ENCODE data around the gene LRBA.

Gene LRBA

GRCh38 chr4:150600812-150601445 lies 414.2 kb downstream of the LRBA start:
- DNase-seq (ENCODE audit: low read depth in 2 of 3, low spot score in 1 of 3) = no peak

- no peak for DNase-seq (ENCODE audit: low read depth in 2 of 3, low spot score in 1 of 3)
Measured at GRCh38 chr4:150599547-150599946, 415.5 kb downstream of the LRBA start.

DNA sequence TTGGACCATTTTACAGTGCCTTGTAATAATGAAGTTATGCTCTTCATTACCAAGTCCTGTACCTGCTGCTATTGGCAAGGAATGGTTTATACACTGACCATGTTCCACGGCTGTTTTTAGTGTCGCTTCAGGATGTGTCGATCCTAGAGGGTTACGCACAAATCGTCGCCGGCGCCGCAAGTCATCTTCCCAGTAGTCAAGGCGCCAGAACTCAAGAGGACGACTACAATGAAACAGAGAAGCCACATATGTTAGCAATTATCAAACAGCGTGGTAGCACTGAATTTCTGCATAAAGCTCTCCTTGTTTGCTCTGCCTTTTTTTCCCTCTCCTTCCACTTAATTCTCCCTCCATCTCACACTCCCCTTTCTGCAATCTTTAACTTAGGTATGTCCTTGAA lies 416.2 kb downstream of the LRBA start:
- DNase-seq (ENCODE audit: low read depth in 2 of 3, low spot score in 1 of 3) = no peak

GRCh38 chr4:150593996-150594395 lies 421.1 kb downstream of the LRBA start:
- no peak for DNase-seq (ENCODE audit: low read depth in 2 of 3, low spot score in 1 of 3)

DNA sequence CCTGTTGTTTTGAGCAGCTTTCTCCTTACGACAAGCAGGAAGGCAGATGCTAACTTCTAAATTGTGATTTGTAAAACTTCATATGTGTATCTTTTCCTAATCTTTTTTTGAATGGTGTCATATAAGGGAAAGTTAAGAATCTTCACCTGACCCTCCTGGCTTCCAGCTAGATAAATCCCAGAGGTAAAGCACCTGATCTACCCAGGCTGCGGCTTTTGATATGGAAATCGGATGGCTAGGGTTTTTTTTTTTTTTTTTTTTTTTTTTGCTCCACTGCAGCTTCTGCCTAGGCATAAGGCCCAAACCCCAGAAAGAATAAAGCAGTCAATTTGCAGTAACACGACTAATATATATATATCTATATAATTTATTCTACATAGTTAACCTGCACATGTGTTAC lies 423.2 kb downstream of the LRBA start:
- DNase-seq (ENCODE audit: low read depth in 2 of 3, low spot score in 1 of 3) = no peak

DNA sequence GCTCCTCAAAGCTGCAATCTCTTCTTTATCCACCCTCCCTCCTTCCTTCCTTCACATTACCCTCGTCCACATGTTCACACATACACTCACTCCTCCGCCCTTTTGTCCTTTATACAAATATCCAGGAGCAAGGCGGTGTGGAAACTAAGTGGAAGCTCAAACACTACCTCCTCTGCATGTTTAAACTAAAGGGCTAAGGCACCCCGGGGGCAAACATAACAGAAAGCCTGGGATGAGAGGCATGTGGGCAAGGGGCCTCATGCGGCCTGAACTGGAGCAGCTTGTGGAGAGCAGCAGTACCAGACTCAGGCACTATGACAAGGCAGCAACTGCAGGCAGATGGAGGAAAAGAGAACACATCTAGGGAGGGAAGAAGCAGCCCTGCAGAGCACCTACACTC lies 423.7 kb downstream of the LRBA start:
- no peak for DNase-seq (ENCODE audit: low read depth in 2 of 3, low spot score in 1 of 3)

DNA sequence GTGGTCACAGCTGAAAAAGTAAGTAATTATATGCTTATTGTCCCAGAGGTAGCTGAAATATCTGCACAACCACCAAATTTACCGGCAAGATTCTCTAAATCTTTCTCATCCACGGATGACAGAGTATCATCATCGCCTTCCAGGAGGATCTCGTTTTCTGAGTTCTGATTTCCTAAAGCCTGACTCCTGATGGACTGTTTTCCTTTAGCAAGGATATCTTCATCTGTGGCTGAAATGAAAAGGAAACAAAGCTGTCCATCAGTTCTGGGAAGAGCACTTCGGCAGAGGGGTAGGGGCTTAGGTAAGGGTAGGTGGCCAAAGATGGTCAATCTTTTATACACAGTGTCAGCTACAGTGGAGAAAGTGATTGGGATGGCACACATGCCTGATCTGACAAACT lies 424.5 kb downstream of the LRBA start:
- no peak for DNase-seq (ENCODE audit: low read depth in 2 of 3, low spot score in 1 of 3)

DNA sequence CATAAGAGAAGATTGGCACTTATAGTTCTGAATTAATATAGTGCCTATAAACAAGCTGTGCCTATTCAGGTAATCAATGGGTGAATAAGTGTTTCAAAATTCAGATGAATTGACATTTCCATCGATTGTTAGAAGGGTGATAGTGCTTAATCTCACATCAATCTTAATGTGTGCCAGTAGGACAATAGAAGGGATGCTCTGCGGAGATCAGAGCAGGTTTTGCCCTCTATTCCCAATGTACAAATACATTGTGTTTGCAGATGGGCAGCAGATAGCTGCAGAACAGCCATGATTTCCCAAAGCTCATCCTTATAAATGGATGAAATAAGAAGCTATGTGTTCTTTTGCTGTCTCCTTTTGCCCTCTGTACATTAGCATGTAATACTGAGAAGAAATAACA lies 425.9 kb downstream of the LRBA start:
- no peak for DNase-seq (ENCODE audit: low read depth in 2 of 3, low spot score in 1 of 3)

- DNase-seq (ENCODE audit: low read depth in 2 of 3, low spot score in 1 of 3) = no peak
Measured at GRCh38 chr4:150588316-150588715, 426.8 kb downstream of the LRBA start.

GRCh38 chr4:150586162-150586810 lies 428.8 kb downstream of the LRBA start:
- DNase-seq (ENCODE audit: low read depth in 2 of 3, low spot score in 1 of 3) = no peak

DNA sequence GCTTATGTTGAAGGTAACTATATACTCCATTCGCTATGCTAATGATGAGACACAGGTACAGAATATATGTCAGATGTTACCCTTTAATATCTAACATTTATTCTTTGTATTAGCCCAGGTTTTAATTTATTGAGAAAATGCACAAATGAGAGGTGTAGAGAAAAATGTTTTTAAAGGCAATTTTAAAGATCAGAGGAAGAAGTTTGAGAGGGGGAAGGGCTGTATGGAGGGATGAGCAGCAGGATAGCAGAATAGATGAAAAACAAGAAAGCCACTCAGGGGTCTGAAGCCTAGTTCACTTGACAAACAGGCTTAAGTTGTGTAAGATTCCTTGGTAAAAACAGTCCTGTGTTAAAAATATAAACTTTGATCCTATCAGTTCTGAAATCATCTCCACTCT lies 429.5 kb downstream of the LRBA start:
- DNase-seq (ENCODE audit: low read depth in 2 of 3, low spot score in 1 of 3) = no peak

DNA sequence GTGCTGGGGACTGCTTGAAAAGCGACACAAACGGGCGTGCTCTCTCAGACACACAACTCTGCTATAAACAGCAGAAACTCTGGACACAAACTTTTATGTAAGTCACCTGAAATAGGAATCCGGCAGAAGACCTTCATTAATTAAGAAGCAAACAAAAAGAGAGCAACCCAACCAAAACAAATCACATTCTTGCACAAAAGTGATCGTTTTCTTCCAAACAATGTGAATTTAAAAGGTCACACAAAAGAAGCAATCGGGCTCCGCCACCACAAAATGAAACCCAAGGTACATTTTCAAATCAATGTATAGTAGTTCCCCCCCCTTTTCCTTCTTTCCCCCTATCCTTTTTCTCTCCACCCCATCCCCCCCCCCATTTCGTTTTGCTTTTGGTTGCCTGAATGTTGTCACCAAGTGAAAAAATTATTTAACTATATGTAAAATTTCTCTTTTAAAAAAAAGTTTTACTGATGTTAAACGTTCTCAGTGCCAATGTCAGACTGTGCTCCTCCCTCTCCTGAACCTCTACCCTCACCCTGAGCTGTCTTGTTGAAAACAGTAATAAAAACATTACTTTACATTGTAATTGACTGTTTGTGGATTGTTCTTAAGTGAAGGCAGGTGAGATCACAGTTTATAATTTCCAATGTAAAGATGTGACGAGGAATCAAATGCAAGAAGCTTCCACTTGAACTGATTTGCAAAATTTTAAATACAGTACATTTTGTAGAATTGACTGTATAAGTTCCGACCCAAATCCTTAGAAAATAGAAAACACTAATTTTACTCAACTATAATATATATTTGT lies 430.8 kb downstream of the LRBA start:
- no peak for DNase-seq (ENCODE audit: low read depth in 2 of 3, low spot score in 1 of 3)

GRCh38 chr4:150583287-150584110 lies 431.6 kb downstream of the LRBA start:
- no peak for DNase-seq (ENCODE audit: low read depth in 2 of 3, low spot score in 1 of 3)

DNA sequence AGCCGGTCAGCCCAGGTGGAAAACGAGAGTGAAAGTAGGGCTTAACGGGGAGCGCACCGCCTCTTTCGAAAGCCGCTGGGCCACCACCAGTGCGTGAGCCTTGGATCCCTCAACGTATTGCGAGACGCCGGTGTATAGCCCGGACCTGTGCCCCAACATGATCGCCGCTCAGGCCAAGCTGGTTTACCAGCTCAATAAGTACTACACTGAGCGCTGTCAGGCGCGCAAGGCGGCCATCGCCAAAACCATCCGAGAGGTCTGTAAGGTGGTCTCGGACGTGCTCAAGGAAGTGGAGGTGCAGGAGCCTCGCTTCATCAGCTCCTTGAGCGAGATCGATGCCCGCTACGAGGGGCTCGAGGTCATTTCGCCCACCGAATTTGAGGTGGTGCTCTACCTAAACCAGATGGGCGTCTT lies 432.2 kb downstream of the LRBA start:
- DNase-seq (ENCODE audit: low read depth in 2 of 3, low spot score in 1 of 3) = no peak

GRCh38 chr4:150582146-150582872 lies 432.8 kb downstream of the LRBA start, which contains the start of gene MAB21L2:
Gene MAB21L2, plus strand, starts transcription at chr4:150582151. Its CDS starts 879 bp downstream, at chr4:150583030.
- no peak for DNase-seq (ENCODE audit: low read depth in 2 of 3, low spot score in 1 of 3)

GRCh38 chr4:150581641-150582051 lies 433.4 kb downstream of the LRBA start:
- no peak for DNase-seq (ENCODE audit: low read depth in 2 of 3, low spot score in 1 of 3)

DNA sequence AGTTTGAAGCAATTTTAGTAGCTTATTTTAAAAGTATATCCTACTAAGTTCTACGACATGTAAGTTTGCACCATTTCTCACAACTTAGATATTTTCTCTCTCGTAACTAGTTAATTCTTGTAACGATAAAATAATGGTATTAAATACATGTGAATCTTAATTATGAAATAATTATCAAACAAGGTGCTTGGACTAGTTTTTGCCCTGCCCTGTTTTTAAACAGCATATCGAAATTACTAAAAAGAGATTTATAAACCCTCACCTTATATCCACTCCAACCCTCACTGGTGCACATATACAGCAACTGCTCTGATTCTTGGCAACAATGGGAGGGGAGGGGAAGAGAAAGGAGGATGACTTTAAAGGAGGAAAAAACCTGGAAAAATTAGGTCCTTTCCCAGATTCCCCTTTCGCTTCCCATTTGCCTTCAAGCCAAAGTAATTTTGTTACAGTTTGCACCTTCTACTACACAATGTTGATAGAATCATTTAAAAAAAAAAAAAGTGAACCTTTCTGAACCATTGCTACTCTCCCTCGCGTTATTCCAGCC lies 434.0 kb downstream of the LRBA start:
- no peak for DNase-seq (ENCODE audit: low read depth in 2 of 3, low spot score in 1 of 3)

DNA sequence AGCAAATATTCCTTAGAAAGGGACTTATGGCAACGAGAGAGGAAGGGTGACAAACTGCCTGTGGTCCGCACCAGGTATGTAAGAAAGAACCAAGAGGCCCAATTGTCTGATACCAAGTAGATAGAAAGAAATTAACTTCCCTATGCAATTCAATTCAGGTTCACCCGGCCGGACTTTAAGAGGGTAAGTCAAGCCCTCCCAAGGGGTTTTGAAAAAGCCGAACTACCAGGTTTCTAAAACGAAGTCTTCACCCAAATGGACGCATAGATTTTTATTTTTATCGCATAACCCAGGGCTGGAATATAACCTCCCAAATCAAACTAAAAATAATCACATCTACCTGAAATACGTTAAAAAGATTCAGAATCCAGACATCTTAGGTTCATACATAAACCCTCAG lies 434.8 kb downstream of the LRBA start:
- no peak for DNase-seq (ENCODE audit: low read depth in 2 of 3, low spot score in 1 of 3)

DNA sequence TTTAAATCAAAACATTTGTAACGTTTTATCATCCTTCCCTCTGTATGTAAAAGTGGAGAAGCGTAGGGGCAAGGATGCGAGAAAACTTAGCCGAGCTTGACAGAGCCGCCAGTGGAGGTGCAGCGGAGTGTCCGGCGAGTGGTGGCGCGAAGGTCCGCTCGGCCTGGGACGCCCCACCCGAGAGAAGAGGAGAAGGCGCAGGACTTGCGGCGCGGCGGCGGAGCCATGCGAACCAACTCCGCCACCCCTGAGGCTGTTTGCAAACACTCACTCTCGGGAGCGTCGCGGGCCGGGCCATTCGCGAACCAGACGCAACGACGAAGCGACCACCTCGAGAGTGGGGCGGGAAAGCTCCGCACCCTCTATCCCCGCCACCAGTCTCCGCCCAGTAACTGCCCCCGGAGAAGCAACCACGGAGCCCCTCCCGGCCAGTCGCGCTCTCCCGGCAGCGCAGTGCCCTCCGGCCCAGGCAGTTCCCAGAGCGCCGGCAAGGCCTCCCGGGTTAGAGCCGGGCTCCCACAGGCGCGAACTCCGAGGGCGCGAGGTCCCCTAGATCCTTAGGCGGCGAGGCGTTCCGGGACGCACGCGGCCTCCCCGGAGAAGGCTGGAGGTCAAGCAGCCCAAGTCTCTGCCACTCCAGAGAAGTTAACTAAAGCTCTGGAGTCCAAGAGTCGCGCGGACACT lies 435.4 kb downstream of the LRBA start:
- no peak for DNase-seq (ENCODE audit: low read depth in 2 of 3, low spot score in 1 of 3)
